HEK293 (cell line): ENCODE data around the gene ECT2.

ENCODE experiments used
- CTCF ChIA-PET: fragments of 350-600 bp; formaldehyde crosslinking; extraction: SDS; loops from one replicate; lab custom pipeline; 2021; ENCODE audit warnings: antibody characterized with exemption; lab: Yijun Ruan, JAX
- POLR2A ChIA-PET: fragments of 300-600 bp; formaldehyde crosslinking; extraction: SDS; loops from one replicate; lab custom pipeline; 2020; ENCODE audit warnings: antibody characterized with exemption, inconsistent platforms; lab: Yijun Ruan, JAX
- H3K27ac ChIP-seq: fragments of 200-500 bp; sonication (Bioruptor generic); 2 replicates; pipeline ENCODE4 v1.5.1; 2014; ENCODE audit warnings: low read depth, low read length, control low read depth, inconsistent platforms; ENCODE audit errors: extremely low read depth
- H3K36me3 ChIP-seq, 2 experiments: fragments of 200-500 bp in 1 of 2; sonication (Bioruptor generic) in 1 of 2; 1 replicate in 1 of 2; 2 replicates in 1 of 2; pipeline ENCODE4 v1.5.1; 2014 to 2017; ENCODE audit warnings: inconsistent platforms in 2 of 2, low read length in 2 of 2; ENCODE audit not compliant: control insufficient read depth in 2 of 2, insufficient read depth in 1 of 2
- H3K4me1 ChIP-seq: fragments of 200-500 bp; sonication (Bioruptor generic); 2 replicates; pipeline ENCODE4 v1.5.1; 2014; ENCODE audit warnings: mild to moderate bottlenecking, low read length, inconsistent platforms; ENCODE audit not compliant: control insufficient read depth, insufficient read depth
- H3K4me3 ChIP-seq: 2 replicates; pipeline ENCODE4 v1.5.1; 2011; ENCODE audit warnings: low read depth, mild to moderate bottlenecking, control low read depth, low read length, moderate library complexity
- H3K9me3 ChIP-seq: fragments of 200-500 bp; sonication (Bioruptor generic); 2 replicates; pipeline ENCODE4 v1.5.1; 2014; ENCODE audit warnings: low read depth, low read length, inconsistent platforms; ENCODE audit not compliant: control insufficient read depth, insufficient read depth
- BCL11B ChIP-seq: fragments of 450-650 bp; formaldehyde crosslinking; IDR thresholded peaks from 2 replicates; pipeline ENCODE4 v1.5.1; 2016; ENCODE audit warnings: low read depth, missing biosample characterization, missing genetic modification characterization
- CTCF ChIP-seq: fragments of 450-650 bp; formaldehyde crosslinking; IDR thresholded peaks from 2 replicates; pipeline ENCODE4 v1.5.1; 2016; ENCODE audit warnings: missing biosample characterization, missing genetic modification characterization
- IKZF3 ChIP-seq: fragments of 450-650 bp; IDR thresholded peaks from 2 replicates; pipeline ENCODE4 v1.5.0; 2018; ENCODE audit warnings: missing biosample characterization, mild to moderate bottlenecking, missing genetic modification characterization, moderate library complexity
- MEIS1 ChIP-seq: sonication (generic); formaldehyde crosslinking; IDR thresholded peaks from 2 replicates; pipeline ENCODE4 v1.8.1; 2022; ENCODE audit warnings: missing genetic modification reagents, mild to moderate bottlenecking, borderline replicate concordance
- MZF1 ChIP-seq: fragments of 450-650 bp; formaldehyde crosslinking; IDR thresholded peaks from 2 replicates; pipeline ENCODE4 v1.5.1; 2017; ENCODE audit warnings: missing biosample characterization, missing genetic modification characterization, borderline replicate concordance
- OVOL3 ChIP-seq: fragments of 450-650 bp; formaldehyde crosslinking; IDR thresholded peaks from 2 replicates; pipeline ENCODE4 v1.5.1; 2016; ENCODE audit warnings: missing biosample characterization, missing genetic modification characterization
- SP7 ChIP-seq: fragments of 450-650 bp; formaldehyde crosslinking; IDR thresholded peaks from 2 replicates; pipeline ENCODE4 v1.5.1; 2016; ENCODE audit warnings: missing biosample characterization, missing genetic modification characterization
- ZBTB1 ChIP-seq: fragments of 450-650 bp; formaldehyde crosslinking; IDR thresholded peaks from 2 replicates; pipeline ENCODE4 v1.5.1; 2016; ENCODE audit warnings: missing biosample characterization, missing genetic modification characterization
- ZBTB20 ChIP-seq: fragments of 450-650 bp; formaldehyde crosslinking; IDR thresholded peaks from 2 replicates; pipeline ENCODE4 v1.5.1; 2016; ENCODE audit warnings: missing biosample characterization, missing genetic modification characterization
- ZBTB6 ChIP-seq: fragments of 450-650 bp; formaldehyde crosslinking; IDR thresholded peaks from 2 replicates; pipeline ENCODE4 v1.5.1; 2017; ENCODE audit warnings: missing biosample characterization, missing genetic modification characterization
- ZEB2 ChIP-seq: fragments of 450-650 bp; formaldehyde crosslinking; IDR thresholded peaks from 2 replicates; pipeline ENCODE4 v1.5.1; 2016; ENCODE audit warnings: missing biosample characterization, missing genetic modification characterization
- ZFHX2 ChIP-seq: fragments of 450-650 bp; formaldehyde crosslinking; conservative IDR thresholded peaks from 2 replicates; pipeline ENCODE4 v1.5.1; 2016; ENCODE audit warnings: missing biosample characterization, missing genetic modification characterization
- ZNF184 ChIP-seq: fragments of 450-650 bp; IDR thresholded peaks from 2 replicates; pipeline ENCODE4 v1.5.1; 2018; ENCODE audit warnings: missing biosample characterization, mild to moderate bottlenecking, missing genetic modification characterization
- ZNF202 ChIP-seq: fragments of 450-650 bp; formaldehyde crosslinking; IDR thresholded peaks from 2 replicates; pipeline ENCODE4 v1.5.1; 2016; ENCODE audit warnings: missing biosample characterization, missing genetic modification characterization, borderline replicate concordance
- ZNF24 ChIP-seq: fragments of 450-650 bp; formaldehyde crosslinking; IDR thresholded peaks from 2 replicates; pipeline ENCODE4 v1.5.1; 2016; ENCODE audit warnings: missing biosample characterization, missing genetic modification characterization
- ZNF335 ChIP-seq: fragments of 450-650 bp; formaldehyde crosslinking; conservative IDR thresholded peaks from 2 replicates; pipeline ENCODE4 v1.5.1; 2016; ENCODE audit warnings: missing biosample characterization, missing genetic modification characterization
- ZNF391 ChIP-seq: fragments of 450-650 bp; formaldehyde crosslinking; IDR thresholded peaks from 2 replicates; pipeline ENCODE4 v1.5.1; 2016; ENCODE audit warnings: low read depth, missing biosample characterization, missing genetic modification characterization, borderline replicate concordance
- ZNF416 ChIP-seq: fragments of 450-650 bp; formaldehyde crosslinking; IDR thresholded peaks from 2 replicates; pipeline ENCODE4 v1.5.1; 2016; ENCODE audit warnings: missing biosample characterization, missing genetic modification characterization
- ZNF433 ChIP-seq: fragments of 450-650 bp; formaldehyde crosslinking; IDR thresholded peaks from 2 replicates; pipeline ENCODE4 v1.5.1; 2016; ENCODE audit warnings: missing biosample characterization, missing genetic modification characterization, low read depth
- ZNF513 ChIP-seq: fragments of 450-650 bp; IDR thresholded peaks from 2 replicates; pipeline ENCODE4 v1.5.1; 2018; ENCODE audit warnings: missing biosample characterization, missing genetic modification characterization
- ZNF521 ChIP-seq: fragments of 450-650 bp; formaldehyde crosslinking; IDR thresholded peaks from 2 replicates; pipeline ENCODE4 v1.5.1; 2017; ENCODE audit warnings: missing biosample characterization, mild to moderate bottlenecking, missing genetic modification characterization
- ZNF548 ChIP-seq: fragments of 450-650 bp; formaldehyde crosslinking; IDR thresholded peaks from 2 replicates; pipeline ENCODE4 v1.5.1; 2016; ENCODE audit warnings: missing biosample characterization, missing genetic modification characterization
- ZNF560 ChIP-seq: fragments of 450-650 bp; formaldehyde crosslinking; IDR thresholded peaks from 2 replicates; pipeline ENCODE4 v1.5.1; 2017; ENCODE audit warnings: missing biosample characterization, missing genetic modification characterization, borderline replicate concordance
- ZNF561 ChIP-seq: fragments of 450-650 bp; IDR thresholded peaks from 2 replicates; pipeline ENCODE4 v1.5.1; 2018; ENCODE audit warnings: missing biosample characterization, missing genetic modification characterization, borderline replicate concordance
- ZNF610 ChIP-seq: fragments of 450-650 bp; formaldehyde crosslinking; IDR thresholded peaks from 2 replicates; pipeline ENCODE4 v1.5.1; 2016; ENCODE audit warnings: missing biosample characterization, missing genetic modification characterization, borderline replicate concordance
- ZNF639 ChIP-seq: fragments of 450-650 bp; formaldehyde crosslinking; IDR thresholded peaks from 2 replicates; pipeline ENCODE4 v1.5.1; 2016; ENCODE audit warnings: missing biosample characterization, missing genetic modification characterization
- ZNF645 ChIP-seq: fragments of 450-650 bp; formaldehyde crosslinking; IDR thresholded peaks from 2 replicates; pipeline ENCODE4; 2016; ENCODE audit warnings: missing biosample characterization, missing genetic modification characterization
- ZNF707 ChIP-seq: fragments of 450-650 bp; formaldehyde crosslinking; IDR thresholded peaks from 2 replicates; pipeline ENCODE4 v1.5.1; 2016; ENCODE audit warnings: missing biosample characterization, missing genetic modification characterization
- ZNF785 ChIP-seq: fragments of 450-650 bp; formaldehyde crosslinking; IDR thresholded peaks from 2 replicates; pipeline ENCODE4 v1.5.1; 2016; ENCODE audit warnings: missing biosample characterization, missing genetic modification characterization
- ZSCAN4 ChIP-seq: fragments of 450-650 bp; formaldehyde crosslinking; IDR thresholded peaks from 2 replicates; pipeline ENCODE4 v1.5.1; 2017; ENCODE audit warnings: missing biosample characterization, missing genetic modification characterization

The ECT2 gene

GRCh38 chr3:172750368-172751174, at the start of gene ECT2:
Gene ECT2, plus strand, starts transcription at chr3:172750726. Its CDS starts 3,805 bp downstream, at chr3:172754531.
- no peaks in the 10 kb centered on the region for H3K4me1 ChIP-seq
- no peaks in the 10 kb centered on the region for H3K9me3 ChIP-seq
- CTCF ChIA-PET = interaction anchor here (0.6 to 2.3 kb wide), 8 partner anchors 13 to 639 kb away, joined by 3 to 13 read pairs (median 4); no protein-coding TSS in a partner anchor
- H3K4me3 ChIP-seq = peak within 1 kb of the TSS; percentile 99
- H3K36me3 ChIP-seq = peaks cover 0 to 19% of the 10 kb centered on the region in 2 experiments; a peak in 1 of 3 replicates
- H3K27ac ChIP-seq = peak within 1 kb of the TSS; percentile 77
- POLR2A ChIA-PET = interaction anchor here (0.6 to 0.9 kb wide), 6 partner anchors 11 to 77 kb away, joined by 3 to 7 read pairs (median 5); partner anchors contain the start of gene NCEH1
- TF ChIP-seq ZNF548 = no peak
- TF ChIP-seq ZNF513 = no peak
- TF ChIP-seq ZNF521 (tag by site-specific recombination) = no peak
- TF ChIP-seq SP7 (tag by site-specific recombination) = 0 out of 2 replicates have a peak, but pooled peaks have one; percentile 48
- no peak for TF ChIP-seq ZNF416 (tag by site-specific recombination)
- TF ChIP-seq ZNF639 (tag by site-specific recombination) = peak; percentile 25; the same call in 1 of the 2 replicates
- no peak for TF ChIP-seq ZNF184 (tag by site-specific recombination)
- TF ChIP-seq ZNF645 (tag by site-specific recombination) = no peak
- TF ChIP-seq ZSCAN4 (tag by site-specific recombination) = no peak
- TF ChIP-seq ZEB2 (tag by site-specific recombination) = peak; percentile 64; the same call in 1 of the 2 replicates
- no peak for TF ChIP-seq MEIS1 (CRISPR knock-in tag)
- TF ChIP-seq ZNF560 = no peak
- peak; percentile 97 for TF ChIP-seq ZBTB6 (tag by site-specific recombination)
- no peak for TF ChIP-seq OVOL3 (tag by site-specific recombination)
- peak; percentile 77 for TF ChIP-seq ZNF335 (tag by site-specific recombination)
- peak; percentile 41; the same call in 1 of the 2 replicates for TF ChIP-seq ZFHX2 (tag by site-specific recombination)
- TF ChIP-seq ZNF561 (tag by site-specific recombination) = no peak
- no peak for TF ChIP-seq ZBTB20 (tag by site-specific recombination)
- no peak for TF ChIP-seq ZNF707 (tag by site-specific recombination)
- TF ChIP-seq ZNF391 (tag by site-specific recombination) = 0 out of 2 replicates have a peak, but pooled peaks have one; percentile 14
- TF ChIP-seq ZBTB1 (tag by site-specific recombination) = no peak
- TF ChIP-seq ZNF24 = no peak
- no peak for TF ChIP-seq ZNF433 (tag by site-specific recombination)
- no peak for TF ChIP-seq BCL11B (tag by site-specific recombination)
- TF ChIP-seq MZF1 (tag by site-specific recombination) = no peak
- TF ChIP-seq ZNF610 (tag by site-specific recombination) = no peak; the same call in 1 of the 2 replicates
- peak; percentile 58; the same call in 1 of the 2 replicates for TF ChIP-seq CTCF
- TF ChIP-seq ZNF202 (tag by site-specific recombination) = no peak
- peak; percentile 50 for TF ChIP-seq IKZF3
- TF ChIP-seq ZNF785 (tag by site-specific recombination) = no peak
